Left renal cortex interstitium (tissue), 4 donors: ENCODE results near the gene CCDC200. TPM values are rescaled to one million over a fixed set of nuclear protein-coding genes. Genes with fewer than 3 reads are reported as not detected.
"Not testable (repeated sequence)": the region's sequence is repeated elsewhere in the genome, so short reads cannot be mapped to it uniquely, and the experiment has no call there.

Source experiments
- DNase-seq, 4 donors: peaks; one replicate each; pipeline ENCODE4 v3.0.0-alpha.2; 2013; ENCODE audit warnings: low read depth in 4 of 4, low spot score in 2 of 4, missing footprints in 1 of 4
- polyA plus RNA-seq, 4 donors: library from polyadenylated mRNA; unstranded; fragments of 120-200 nt; gene quantifications; one replicate each; pipeline ENCODE4 v1.2.1, GENCODE V29; 2013; ENCODE audit not compliant: insufficient read length in 4 of 4

Gene CCDC200
- polyA plus RNA-seq, 4 donors: 6.4 to 35.6 (median 14.7) TPM

DNA sequence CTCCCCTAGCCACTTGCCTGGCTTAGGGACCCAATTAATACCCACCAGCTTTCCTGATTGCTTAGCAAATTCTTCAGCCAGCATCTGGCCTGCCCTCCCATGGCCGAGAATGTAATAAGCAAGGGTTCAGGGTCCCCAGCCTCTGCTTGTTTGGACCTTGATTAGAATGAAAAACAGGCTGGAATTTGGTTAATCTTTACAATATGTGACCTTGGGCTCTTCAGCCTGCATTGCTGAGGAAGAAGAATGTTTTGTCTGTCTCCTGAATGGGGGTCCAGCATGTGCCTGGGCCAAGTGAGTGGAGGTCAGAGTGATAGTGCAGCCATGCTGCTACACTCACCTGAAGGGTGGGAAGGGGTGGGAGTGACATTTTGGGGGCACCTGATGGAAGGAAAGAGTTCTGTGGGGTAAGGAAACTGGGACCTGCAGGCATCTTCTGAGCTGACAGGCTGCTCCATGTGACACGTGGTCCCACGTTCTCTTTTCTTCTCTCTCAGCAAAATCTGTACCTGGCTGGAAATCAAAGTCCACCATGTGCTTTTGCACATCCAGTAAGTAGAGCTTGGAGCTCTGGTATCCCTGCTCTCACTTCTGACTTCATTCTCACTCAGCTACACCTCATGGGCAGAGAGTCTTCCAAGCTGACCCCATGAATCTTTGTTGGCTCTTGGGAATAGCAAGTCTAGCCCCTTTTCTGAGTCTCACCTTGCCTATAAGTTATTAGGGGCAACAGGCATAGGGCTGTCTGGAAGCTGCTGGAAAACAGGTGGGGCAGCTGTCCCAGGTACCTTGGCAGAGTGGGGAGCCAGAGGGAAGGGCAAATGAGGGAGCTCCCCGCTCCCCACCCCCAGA is 11.4 kb downstream of the CCDC200 start:
- DNase-seq: no peak

DNA sequence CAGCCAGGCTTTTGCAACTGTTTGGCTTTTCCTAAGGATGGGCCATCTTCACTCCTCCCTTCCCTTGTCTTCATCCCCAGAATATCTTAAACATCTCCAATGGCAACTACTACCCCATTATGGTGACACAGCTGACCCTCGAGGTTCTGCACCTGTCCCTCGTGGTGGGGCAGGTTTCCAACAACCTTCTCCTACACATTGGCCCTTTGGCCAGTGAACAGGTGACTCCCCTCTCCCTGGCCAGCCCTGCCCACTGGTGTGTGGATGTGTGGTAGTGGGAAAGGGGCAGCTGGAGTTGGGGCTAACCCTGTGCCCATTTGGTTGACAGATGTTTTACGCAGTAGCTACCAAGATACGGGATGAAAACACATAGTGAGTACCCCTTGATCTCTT is 12.1 kb downstream of the CCDC200 start:
- no peak for DNase-seq

DNA sequence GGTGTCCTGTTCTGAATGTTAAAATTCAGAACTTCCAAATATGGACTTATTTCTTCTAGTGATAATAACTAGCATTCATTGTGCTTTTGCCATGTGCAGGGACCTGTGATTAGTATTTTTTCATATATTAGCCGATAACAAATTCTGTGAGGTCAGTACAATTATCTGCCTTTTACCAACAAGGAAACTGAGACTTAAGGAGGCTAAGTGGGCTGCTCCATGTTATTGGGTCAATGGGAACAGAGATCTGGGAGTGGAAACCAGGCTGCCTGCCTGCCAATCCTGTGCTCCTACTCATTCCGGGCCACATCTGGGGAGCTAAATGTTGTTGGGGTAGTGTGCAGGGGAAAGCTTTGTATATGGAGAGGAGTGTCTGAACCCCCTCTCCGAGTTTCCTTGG is 13.1 kb downstream of the CCDC200 start:
- no peak for DNase-seq

DNA sequence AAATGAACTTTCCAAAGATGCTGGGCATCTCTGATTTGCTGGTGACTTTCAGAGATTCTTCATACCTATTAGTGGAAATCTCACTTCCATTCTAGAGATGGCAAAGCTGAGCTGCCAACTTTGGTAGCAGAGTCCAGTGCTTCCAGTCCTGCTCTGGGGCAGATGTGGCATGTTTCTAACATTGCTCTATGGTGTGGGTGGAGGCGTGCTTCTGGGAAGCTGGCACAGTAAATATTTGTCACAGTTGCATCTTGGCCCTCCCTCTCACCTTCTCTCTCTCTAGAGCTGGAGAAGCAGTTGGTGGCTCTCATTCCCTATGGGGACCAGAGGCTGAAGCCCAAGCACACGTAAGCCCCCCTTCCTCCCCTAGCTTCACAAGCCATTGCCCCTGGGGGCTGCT is 14.9 kb downstream of the CCDC200 start:
- no peak for DNase-seq

DNA sequence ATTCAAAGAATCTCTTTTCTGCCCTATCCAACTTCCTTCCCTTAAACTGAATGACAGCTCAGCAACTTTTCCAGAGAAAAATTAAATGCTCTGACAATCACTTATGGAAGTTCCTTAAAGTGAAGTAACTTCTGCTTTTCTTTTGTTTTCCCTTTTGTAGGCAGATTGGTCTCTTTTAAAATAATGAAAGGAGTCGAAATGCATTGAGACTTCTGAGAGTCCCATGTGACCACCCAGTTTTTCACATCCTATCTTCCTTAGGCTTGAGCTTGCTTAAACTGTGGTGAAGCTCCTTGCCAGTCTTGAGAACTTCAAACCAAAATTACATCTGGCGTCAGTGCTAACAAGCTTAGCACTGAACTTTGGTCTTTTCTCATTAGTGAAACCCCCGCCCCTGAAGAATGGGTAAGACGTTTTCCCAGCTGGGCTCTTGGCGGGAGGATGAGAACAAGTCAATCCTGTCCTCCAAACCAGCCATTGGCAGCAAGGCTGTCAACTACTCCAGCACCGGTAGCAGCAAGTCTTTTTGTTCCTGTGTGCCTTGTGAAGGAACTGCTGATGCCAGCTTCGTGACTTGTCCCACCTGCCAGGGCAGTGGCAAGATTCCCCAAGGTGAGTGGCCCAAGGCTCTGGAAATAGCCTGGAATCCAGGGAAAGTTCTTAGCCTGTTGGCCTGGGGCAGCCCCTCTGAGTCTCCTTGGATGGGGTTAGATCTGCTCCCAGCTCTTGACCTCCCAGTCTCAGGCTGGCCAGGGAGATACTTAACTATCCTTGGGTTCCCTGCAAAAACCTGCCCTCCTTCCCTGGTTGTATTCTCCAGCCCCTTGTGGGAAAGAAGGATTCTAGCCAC is 15.6 kb downstream of the CCDC200 start:
- no peak for DNase-seq

DNA sequence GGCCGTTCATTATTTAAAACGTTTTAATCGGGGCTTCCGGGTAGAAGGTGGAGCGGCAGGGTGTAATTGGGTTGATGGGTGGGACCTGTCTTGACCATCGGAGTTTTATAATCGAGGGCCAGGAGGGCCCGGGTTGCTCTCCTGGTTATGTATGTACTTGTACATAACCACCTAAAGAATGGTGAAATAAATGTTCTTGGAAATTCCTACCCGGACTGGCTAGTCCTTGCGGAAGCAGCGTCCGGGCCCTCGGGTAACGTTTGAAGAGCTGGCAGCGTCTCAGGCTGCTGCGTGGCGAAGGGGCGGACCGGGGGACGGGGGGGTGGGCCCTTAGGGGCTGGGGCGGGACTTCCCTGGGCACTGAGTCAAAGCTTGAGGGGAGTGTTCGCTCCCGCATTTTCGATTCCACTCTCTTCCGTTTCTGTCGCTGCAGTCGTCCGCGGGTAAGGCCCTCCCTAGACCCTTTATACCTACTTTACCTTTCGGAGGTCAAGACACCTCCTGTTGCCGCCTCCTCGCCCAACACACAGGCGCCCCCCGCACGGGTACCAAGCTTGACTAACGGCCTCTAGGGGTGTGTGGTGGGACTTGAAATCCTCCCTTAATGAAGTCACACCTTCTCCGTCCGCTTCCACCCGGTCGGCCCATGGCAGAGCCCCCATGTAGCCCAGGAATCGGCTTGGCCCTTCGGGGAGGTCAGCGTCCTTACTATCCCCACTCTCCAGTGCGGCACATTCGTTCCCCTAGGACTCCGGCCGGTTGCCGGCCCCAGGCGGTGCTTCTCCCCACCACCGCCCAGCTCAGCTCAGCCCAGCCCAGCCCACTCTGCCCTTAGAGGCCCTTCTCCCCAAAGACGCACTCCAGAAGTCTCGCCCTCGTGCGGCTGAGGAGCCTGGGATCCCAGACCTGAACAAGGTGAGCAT is 16.7 kb downstream of the CCDC200 start, which contains the start of gene TMEM106A:
Gene TMEM106A (plus strand): TSS at position 396 of the 923 bp plus-strand sequence. CDS start 1,167 bp downstream, outside the sequence.
- peak; percentile 56 to 77 (median 62) for DNase-seq

DNA sequence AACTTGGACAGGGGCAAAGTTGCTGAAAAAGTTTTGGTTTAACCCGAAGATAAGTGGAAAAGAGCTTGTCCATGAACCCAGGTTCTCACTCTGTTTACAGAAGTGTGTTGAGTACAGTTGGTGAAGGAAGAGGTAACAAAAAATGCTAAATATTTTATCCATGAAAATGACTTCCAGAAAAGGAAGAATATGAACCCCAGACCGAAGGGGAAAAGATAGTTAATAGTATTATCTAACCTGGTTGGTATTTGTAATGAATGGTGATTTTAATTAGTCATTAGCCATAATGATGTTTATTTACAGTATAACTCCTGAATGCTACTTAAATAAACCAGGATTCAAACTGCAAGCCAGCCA is 17.3 kb downstream of the CCDC200 start:
- no peak for DNase-seq

DNA sequence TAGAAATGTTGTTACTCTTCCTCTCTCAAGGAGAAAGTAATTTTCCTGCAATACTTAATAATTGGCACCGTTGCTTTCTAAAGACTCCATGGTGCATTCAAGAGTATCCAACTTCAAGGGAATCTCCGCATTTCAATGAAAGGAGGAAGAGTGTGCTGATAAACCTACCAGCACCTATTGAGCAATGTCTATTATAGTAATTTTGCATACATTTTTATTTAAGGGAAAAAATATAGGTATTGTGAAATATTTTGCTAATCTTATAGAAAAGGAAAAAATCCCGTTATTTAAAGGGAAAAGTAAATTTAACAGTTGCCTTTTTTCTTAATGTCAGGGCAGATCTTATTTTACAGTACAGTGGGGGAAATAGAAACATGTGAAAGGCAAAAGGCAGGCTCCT is 17.8 kb downstream of the CCDC200 start:
- no peak for DNase-seq

DNA sequence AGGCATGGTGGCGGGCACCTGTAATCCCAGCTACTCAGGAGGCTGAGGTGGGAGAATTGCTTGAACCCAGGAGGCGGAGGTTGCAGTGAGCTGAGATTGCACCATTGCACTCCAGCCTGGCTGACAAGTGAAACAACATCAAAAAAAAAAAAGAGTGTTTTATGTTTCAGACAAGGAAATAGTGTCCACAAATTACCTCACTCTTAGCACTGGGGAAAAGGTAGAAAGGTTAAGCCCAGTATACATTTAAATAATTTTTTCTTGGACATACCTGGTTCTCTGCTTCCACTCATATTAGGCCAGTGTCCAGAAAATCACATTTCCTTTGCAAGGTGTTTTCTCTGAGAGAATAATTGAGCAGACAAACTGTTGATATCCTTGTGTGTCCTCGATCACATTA is 25.4 kb downstream of the CCDC200 start:
- not testable (repeated sequence) for DNase-seq

DNA sequence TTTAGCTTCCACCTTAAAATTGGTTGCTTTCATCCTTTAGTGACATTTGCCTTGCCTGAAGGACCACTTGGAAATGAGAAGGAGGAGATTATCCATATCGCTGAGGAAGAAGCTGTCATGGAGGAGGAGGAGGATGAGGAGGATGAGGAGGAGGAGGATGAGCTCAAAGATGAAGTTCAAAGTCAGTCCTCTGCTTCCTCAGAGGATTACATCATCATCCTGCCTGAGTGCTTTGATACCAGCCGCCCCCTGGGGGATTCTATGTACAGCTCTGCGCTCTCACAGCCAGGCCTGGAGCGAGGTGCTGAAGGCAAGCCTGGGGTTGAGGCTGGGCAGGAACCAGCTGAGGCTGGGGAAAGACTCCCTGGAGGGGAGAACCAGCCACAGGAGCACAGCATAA is 28.3 kb downstream of the CCDC200 start:
- no peak for DNase-seq

DNA sequence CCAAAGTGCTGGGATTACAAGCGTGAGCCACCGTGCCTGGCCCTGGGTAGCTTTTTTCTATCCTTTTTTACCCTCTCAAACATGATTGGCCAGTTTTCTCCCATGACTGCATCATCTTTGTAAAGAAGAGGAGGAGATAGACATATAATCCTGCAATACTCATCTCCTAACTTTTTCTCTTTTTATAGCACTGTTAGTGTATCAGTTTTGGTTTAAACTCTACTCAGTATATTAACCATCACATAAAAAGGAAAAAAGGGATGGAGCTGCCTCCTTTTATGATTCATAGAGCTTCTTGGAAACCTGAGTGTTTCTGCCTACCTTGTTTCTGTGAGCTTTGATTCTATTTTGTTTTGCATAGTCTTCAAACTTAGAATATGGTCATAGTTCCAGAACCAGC is 28.8 kb downstream of the CCDC200 start:
- no peak for DNase-seq

DNA sequence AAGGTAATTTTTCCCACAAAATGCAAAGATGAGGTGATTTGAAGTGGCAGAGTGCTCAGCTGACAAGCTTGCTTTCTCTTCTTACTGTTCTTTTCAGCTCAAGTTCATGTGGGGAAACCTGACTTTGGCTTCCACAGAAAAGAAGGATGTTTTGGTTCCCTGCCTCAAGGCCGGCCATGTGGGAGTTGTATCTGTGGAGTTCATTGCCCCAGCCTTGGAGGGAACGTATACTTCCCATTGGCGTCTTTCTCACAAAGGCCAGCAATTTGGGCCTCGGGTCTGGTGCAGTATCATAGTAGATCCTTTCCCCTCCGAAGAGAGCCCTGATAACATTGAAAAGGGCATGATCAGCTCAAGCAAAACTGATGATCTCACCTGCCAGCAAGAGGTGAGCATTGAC is 35.2 kb downstream of the CCDC200 start:
- DNase-seq: no peak

DNA sequence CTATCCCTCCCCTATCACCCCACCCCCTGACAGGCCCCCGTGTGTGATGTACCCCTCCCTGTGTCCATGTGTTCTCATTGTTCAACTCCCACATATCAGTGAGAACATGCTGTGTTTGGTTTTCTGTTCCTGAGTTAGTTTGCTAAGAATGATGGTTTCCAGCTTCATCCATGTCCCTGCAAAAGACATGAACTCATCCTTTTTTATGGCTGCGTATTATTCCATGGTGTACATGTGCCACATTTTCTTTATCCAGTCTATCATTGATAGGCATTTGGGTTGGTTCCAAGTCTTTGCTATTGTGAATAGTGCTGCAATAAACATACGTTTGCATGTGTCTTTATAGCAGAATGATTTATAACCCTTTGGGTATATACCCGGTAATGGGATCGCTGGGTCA is 41.8 kb downstream of the CCDC200 start:
- DNase-seq: not testable (repeated sequence)

DNA sequence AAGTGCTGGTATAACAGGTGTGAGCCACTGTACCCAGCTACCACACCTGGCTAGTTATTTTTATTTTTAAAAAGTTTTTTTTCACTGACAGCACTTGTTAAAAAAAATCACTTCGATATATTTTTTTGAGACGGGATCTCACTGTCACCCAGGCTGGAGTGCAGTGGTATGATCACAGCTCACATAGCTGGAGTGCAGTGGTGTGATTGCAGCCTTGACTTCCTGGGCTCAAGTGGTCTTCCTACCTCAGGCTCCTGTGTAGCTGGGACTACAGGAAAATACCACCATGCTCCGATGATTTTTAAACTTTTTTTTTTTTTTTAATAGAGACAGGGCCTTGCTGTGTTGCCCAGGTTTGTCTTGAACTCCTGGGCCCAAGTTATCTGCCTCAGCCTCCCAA is 44.5 kb downstream of the CCDC200 start:
- no peak for DNase-seq

DNA sequence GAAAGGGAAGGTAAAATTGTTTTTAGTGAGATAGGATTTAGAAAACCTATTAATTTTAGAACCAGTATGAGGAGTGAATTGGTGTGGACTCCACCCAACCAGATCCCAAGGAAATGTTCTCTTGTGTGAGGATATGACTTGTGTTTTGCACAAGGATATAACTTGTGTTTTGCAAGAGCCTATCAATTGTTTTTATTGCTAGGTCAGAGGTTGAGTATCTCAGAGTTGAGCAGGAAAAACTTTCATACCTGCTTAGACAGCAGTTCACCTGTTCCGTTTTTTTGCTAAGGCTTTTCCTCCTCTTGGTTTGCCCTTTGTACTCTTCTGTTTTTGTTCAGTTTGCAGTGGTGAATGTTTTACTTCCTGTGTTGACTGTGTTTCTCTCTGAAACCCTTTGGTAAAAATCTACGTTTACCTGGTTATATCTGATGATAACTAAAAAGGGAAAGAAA is 52.3 kb downstream of the CCDC200 start:
- DNase-seq: no peak

DNA sequence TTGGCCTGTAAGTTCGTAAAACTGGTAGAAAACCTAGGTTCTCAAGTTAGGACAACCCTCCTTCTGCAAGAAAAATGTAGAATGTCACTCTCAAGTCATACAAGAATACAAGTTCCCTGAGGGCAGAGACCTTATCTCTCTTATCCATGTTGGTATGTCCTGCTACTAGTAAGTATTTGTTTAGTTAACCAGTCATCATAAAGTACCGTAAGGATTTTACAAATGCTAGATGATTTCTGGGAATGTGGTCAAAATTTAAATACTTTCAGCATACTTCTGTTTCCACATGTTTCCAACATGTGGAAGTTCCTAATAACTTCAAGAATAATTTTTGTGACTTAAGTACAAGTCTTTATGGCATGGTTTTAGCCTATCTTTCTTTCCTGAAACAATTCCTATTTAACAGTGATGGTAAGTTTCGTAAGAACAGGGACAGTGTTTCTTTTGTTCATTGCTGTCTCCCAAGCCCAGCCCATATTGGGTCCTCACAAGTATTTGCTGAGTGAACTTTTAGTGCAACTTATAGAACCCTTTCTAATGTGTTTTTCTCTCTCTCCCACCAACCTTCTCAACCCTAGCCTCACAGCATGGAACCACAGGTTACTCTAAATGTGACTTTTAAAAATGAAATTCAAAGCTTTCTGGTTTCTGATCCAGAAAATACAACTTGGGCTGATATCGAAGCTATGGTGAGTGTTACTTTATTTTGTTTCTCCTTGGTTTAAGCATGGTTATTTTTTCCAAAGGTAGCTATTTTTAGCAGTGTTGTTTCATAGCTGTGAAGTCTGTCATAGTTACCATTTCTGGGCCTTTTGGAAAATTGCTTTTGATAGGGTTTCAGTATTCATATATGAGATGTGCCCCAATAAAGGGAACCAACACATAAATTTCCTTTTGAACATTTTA is 53.0 kb downstream of the CCDC200 start:
- DNase-seq: no peak

DNA sequence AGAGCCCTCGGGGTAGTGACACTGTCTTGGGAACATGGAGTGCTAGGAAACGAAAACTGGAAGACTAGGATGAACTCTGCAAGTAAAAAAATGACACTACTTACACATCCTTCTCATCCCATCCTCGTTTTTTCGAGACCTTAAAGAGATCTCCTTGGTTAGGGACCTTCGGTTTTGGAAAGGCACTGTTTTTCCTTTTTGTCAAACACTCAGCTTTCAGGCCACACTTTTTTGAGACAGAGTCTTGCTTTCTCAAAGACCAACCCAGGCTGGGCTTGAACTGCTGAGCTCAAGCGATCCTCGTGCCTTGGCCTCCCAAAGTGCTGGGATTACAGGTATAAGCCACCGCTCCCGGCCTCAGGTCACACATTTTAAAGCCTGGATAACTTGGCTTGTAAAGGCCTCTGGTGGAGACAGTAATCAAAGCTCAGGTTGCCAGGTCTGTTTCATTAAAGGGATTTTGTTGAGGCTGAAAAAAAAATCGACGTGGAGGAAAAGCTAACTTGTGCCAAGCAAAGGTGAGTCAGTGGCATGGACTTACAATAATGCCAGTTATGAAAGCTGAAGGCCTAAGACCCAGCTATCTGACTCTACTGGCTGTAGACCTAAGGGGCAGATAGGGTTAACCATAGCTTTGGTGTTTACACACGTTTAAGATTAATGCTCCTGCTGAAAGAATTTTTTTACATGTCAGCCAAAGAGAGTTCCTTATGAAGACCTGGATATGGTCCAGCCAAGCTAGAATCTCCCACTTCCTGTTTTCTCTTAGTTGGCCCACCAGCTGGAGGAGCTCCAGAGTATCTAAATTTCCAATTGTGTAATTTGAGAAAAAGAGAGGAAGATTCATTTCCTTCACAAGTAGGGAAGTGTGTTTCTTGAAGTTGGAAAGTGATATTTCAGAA is 56.6 kb downstream of the CCDC200 start:
- peak; percentile 63 to 77 (median 66) for DNase-seq
